NCI-H187 (cell line): Measurements from ENCODE around the gene KCNK1.

Experiments used
- DNase-seq, 2 experiments: peaks; one replicate each; lab custom pipeline; 2025; lab: John Stamatoyannopoulos, UW

KCNK1 gene

DNA sequence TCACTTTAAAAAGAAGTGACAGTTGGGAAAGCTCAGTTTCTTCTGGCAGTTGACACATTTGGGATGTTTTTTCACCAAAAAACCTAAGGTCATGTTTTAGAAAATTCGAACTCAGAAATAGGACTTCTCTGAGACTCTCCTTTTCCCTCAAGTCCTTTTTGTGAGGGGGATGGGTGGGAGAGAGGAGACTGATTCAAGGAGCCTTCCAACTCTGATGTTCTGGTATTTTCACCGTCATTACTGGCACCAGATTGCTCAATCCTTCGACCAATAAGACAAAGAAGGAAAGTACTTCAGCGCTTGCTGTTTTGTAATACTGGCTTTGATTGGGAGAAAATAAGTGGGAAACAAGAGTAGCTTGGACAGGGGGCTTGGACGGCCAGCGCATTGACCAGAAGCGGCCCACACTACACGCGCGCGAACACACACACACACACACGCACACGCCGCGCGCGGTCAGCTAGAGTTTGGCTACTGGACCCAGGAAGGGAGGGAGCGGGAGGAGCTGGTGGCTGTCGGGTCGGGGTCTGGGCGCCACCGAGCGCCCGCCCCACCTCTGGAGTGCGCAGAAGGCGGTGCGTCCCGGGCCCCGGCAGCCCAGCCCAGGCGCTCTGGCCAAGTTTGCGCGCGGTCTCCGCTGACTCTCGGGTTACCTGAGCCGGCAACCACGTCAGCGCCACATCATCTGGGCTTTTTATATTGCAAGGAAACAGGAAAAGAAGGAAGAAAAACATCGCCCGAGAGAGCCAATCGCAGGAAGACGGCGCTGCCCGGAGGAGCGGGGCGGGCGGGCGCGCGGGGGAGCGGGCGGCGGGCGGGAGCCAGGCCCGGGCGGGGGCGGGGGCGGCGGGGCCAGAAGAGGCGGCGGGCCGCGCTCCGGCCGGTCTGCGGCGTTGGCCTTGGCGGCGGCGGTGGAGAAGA is at the start of gene KCNK1:
Gene KCNK1, plus strand, starts transcription at position 855 of the 921 bp plus-strand sequence. Its CDS starts 66 bp downstream, at position 921.
- DNase-seq, result no peak

DNA sequence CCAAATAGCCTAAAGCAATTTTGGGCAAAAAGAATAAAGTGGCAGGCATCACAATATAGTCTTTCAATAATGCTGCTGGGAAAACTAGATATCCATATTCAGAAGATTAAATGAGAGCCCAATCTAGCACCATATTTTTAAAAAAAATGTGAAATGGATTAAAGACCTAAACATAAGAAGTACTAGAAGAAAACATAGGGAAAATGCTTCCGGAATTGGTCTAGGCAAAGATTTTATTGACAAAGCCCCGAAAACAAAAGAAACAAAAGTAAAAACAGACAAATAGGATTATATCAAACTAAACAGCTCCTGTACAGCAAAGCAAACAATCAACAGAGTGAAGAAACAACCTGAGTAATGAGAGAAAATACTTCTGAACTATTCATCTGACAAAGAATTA is 48.6 kb upstream of the KCNK1 start:
- DNase-seq, result no peak

DNA sequence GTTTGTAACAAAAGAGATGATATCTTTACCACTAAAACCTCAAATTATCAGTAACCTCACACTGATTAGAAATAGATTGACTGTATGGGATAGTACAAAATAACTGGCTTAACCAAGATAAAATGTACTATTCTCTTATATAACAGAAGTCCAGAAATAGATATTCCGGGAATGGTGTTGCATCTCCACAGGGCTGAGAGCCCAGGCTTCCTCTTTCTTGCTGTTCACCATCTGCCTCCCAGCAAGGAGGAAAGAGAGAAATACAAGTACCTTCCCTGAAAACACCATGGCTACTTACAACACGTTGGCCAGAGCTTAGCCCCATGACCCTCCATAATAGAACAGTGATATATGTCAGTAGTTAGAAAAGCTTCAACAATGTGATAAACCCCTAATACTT is 47.0 kb upstream of the KCNK1 start:
- DNase-seq, result no peak

DNA sequence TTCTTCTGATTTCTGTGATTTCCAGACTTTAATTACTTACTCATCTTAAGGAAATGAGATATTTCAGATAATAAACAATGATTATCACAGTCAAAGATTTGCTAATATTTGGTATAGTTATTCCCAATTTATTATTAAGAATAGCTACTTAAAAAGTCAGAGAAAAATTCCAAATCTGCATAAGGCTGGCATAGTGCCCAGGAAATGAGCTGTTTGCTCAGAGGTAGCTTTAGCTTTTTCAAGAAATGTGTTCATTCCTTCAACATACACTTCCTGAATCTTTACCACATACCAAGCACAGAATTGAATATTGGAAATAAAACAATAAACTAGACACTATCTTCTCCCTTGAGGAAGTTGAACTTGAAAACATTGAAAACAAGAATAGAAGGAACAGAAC is 44.3 kb upstream of the KCNK1 start:
- no peak for DNase-seq

GRCh38 chr1:233570216-233570615 is 43.7 kb upstream of the KCNK1 start:
- DNase-seq, result no peak

DNA sequence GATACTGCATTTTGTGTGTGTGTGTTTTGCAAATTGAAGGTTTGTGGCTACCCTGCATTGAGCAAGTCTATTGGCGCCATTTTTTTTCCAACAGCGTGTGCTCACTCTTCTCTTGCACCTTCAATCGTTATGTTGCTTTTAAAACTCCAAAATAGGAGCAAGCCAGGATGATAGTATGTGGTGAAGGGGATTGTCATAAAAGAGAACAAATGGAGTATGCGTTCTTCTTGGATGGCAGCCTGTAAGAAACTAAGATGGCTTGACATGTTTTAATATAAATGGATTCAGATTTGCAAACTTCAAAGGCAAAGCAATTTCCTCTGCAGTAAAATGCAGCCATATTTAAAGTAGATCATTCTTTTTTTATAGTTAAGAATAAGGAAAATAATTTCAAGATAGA is 43.2 kb upstream of the KCNK1 start:
- no peak for DNase-seq

GRCh38 chr1:233572896-233573295 is 41.0 kb upstream of the KCNK1 start:
- DNase-seq, result no peak

DNA sequence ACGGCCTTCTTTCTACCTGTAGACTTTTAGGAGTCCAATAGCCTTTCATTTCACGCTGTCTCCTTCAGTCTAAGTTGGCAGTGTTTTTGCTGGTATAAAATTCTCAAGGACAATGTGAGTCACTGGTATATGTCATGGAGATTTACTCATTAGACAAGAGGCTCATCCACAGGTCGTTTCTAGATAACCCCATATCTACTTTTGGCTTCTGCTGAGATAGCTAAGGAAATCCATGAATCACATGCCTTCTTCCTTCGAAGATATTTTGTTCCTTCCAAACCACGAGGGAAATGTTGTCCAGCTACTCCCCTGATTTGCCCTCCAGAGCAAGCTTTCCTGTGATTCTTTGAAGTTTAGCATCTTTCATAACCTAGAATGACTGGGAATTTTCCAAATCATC is 38.5 kb upstream of the KCNK1 start:
- DNase-seq, result no peak

DNA sequence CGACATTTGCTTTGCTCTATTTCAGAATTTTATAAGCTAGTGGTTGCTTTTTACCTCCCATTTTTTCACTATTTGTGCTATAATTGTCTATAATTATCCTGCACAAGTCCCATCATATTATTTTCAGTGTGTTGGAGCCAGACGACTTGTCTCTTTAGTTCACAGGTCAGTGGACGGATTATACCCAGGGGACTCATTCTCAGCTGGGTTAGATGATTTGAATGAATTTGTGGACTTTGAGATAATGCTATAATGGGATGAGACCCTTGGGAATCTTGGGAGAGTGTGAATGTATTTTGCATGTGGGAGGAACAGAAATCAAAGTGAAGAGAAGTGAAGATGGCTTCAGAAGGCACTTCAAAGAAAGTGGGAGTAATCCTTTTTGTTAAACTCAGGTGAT is 31.5 kb upstream of the KCNK1 start:
- no peak for DNase-seq

DNA sequence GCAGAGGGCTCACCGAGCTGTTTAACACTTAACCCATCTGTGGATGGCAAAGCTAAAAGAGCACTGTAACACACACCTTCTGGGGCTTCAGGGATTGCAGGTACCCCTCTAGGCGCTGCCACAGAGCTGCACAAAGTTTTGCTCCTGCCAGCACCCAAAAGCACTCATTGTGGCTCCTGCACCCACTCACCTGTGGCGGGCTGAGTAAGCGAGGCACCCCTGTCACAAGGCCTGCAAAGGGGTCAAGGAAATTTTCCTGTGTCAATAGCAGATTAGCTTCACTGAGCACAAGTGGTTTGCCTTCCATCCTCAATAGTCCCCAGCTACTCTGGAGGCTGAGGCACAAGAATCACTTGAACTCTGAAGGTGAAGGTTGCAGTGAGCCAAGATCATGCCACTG is 29.5 kb upstream of the KCNK1 start:
- DNase-seq, result no peak

- no peak for DNase-seq
These were observed 29.0 kb upstream of the KCNK1 start for GRCh38 chr1:233584931-233585330.

GRCh38 chr1:233586301-233586700 is 27.6 kb upstream of the KCNK1 start:
- no peak for DNase-seq

- DNase-seq, result no peak
These were observed 26.7 kb upstream of the KCNK1 start for GRCh38 chr1:233587196-233587595.

DNA sequence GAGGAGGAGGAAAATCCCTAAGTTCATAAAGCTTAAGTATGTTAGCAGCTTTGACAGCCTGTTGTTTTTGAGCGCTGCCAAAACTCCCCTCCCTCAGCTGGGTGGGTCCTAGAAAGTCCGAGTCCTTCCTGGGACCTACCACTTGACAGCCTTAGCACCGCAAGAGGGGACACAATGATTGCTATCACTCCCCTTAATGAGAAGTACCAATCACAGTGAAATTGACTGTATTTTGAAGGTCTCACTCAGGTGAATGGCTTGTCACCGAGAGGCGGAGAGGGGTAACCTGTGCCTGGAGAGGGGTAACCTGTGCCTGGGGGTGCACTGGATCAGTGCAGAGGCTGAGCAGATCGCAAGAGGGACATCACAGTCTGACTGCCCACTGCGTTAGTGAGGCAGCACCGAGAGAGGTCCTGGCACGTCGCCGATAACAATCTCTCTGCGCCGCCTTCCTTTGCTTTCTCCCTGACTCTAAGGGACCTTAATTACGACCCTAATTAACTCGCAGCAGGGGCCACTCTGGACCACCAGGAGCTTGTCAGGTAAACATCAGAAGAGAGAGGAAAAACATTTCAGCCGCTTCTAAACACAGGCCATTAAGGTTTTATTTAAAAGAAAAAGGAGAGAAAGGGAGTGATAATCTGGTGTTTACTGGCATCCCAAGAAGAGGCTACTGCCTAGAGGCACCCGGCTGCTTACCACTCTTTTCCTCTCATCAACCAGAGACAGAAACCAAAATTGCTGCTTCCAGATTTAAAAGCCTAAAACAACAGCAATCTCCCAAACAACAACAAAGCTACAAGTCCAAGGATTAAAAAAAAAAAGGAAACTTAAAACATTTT is 25.7 kb upstream of the KCNK1 start:
- DNase-seq, result no peak

DNA sequence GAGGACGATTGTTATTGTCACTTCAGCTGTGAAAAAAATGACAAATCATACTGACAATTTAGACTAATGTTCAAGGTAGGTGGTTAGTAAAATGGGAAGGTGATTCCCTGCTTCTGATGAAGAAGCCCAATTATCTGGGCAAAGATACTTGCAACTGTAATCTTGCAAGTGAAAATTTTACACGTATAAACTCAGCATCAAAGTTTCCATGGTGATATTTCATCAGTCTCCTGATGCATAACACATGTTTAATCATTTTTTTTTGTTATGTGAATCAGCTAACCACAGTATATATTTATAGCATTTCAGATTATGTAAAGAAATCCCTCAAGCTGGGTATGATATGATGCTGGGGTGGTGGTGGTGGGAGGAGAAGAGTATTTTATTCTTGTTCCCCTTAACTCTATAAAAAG is 16.4 kb upstream of the KCNK1 start:
- DNase-seq, result no peak

DNA sequence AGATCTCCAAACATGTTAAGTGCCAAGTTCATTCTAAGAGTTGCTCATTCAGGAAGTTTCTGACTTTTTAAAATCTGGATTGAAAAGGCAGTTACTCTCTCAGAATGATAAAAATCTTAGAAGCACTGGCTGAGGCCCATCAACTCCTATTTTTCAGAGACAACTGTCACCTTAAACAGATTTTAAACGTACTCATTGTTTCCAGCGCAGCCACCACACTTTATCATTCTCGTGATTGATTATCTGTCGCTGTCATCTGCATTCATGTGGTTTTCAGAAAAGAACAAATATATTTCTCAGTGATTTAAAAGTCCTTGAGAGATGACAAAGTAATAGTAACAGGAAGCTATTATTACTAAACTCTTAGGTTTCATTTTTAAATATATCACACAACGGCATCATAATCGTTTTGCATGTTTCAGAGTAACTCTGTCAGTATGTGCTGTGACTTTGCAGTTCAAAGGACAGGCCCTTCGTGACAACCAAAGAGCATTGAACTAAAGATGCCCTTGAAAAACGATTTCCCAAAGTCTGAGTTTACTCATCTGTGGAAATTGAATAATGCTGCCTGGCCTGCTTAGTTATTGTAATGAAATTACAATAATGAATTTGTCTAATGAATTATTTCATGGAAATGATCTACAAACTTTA is 14.9 kb upstream of the KCNK1 start:
- DNase-seq, result no peak

- no peak for DNase-seq
These were observed 14.3 kb upstream of the KCNK1 start for GRCh38 chr1:233599542-233600073.

DNA sequence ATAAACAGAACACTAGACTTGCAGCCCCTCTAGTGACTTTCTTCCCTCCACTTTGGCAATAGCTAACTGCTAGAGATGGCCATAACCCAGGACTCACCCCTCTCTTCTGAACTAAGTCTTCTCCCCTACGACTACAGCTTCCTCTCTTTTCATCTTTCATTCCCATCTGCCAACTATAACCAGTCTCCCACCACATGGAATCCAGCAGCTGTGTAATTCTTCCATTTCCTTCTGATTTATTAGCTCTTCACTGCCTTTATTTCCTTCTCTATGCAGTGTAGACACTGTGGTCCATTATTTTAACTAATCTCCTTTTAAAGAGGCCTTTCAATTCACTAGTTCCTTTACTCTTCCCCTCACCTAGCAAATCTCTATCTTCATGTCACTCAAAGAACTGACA is 13.4 kb upstream of the KCNK1 start:
- DNase-seq, result no peak

- DNase-seq, result no peak
These were observed 10.4 kb upstream of the KCNK1 start for GRCh38 chr1:233603478-233603877.

- DNase-seq, result no peak
These were observed 8.7 kb upstream of the KCNK1 start for GRCh38 chr1:233605205-233605604.

- no peak for DNase-seq
These were observed 7.1 kb upstream of the KCNK1 start for GRCh38 chr1:233606813-233607212.
